OCI-LY7 (cell line): Measurements from ENCODE around the gene HLA-DMB.

Source experiments
- EZH2phosphoT487 ChIP-seq: fragments of 200-600 bp; sonication (generic); IDR thresholded peaks from 2 replicates; pipeline ENCODE4 v1.6.1; 2018; ENCODE audit warnings: low read depth, borderline replicate concordance, mild to moderate bottlenecking, mixed run types, antibody characterized with exemption, low read length, moderate library complexity, mixed read lengths
- TF ChIP-seq, protein P1 (sequence below): fragments of 200-600 bp; sonication (generic); conservative IDR thresholded peaks from 2 replicates; pipeline ENCODE4 v1.5.1; 2014; ENCODE audit warnings: mild to moderate bottlenecking, antibody characterized with exemption, low read length, moderate library complexity, mixed read lengths

DNA sequence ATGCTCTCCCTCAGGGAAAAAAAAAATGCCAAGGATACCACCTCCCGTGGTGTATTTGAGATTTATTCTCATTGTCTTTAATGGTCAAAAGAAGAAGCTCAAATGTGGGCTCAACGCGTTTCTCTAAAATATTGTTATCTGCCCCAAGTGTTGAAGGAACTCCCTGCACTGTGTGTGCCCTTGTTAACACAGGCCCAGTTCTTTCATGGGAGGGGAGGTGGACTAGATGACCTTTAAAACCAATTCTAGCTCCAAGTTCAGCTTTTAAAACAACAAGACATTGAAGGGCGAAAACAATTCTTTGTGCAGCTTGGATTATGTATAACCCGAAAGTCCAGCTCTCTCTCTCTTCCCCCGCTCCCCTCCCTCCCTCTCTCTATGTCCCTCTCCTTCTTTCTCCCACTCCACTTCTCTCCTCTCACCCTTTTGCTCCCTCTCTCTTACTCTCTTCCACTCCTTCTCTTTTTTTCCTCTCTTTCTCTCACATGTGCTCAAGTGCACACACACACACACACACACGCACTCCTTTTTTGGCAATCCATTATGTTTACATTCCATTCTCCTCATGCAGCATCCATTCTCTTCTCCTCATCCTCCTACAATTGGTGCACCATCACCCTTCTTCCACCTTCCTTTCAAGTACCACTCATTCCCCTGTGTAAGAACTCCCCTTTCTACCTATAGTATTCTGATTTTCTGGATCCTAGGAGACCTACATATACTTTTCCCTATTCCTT lies 8.5 kb downstream of the HLA-DMB start:
- TF ChIP-seq, protein P1, sequence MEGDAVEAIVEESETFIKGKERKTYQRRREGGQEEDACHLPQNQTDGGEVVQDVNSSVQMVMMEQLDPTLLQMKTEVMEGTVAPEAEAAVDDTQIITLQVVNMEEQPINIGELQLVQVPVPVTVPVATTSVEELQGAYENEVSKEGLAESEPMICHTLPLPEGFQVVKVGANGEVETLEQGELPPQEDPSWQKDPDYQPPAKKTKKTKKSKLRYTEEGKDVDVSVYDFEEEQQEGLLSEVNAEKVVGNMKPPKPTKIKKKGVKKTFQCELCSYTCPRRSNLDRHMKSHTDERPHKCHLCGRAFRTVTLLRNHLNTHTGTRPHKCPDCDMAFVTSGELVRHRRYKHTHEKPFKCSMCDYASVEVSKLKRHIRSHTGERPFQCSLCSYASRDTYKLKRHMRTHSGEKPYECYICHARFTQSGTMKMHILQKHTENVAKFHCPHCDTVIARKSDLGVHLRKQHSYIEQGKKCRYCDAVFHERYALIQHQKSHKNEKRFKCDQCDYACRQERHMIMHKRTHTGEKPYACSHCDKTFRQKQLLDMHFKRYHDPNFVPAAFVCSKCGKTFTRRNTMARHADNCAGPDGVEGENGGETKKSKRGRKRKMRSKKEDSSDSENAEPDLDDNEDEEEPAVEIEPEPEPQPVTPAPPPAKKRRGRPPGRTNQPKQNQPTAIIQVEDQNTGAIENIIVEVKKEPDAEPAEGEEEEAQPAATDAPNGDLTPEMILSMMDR = no peak
- no peak for TF ChIP-seq EZH2phosphoT487
